GM23248 (cell line): ENCODE data around the gene PRSS1. TPM values are rescaled to one million over a fixed set of nuclear protein-coding genes. Genes with fewer than 3 reads are reported as not detected.

Source experiments
- DNase-seq: peaks from one replicate; pipeline ENCODE4 v3.0.0-alpha.2; 2015
- H2AFZ ChIP-seq: fragments of 200-600 bp; sonication (generic); 2 replicates; pipeline ENCODE4 v1.6.1; 2016; ENCODE audit warnings: antibody characterized with exemption
- H3F3A ChIP-seq: fragments of 200-600 bp; sonication (generic); 2 replicates; pipeline ENCODE4 v1.6.1; 2016; ENCODE audit warnings: mild to moderate bottlenecking, antibody characterized with exemption, mixed run types; ENCODE audit not compliant: insufficient read depth
- H3K27ac ChIP-seq: fragments of 200-600 bp; sonication (generic); 2 replicates; pipeline ENCODE4 v1.5.1; 2016; ENCODE audit warnings: mild to moderate bottlenecking
- H3K27me3 ChIP-seq: fragments of 200-600 bp; sonication (generic); replicated peaks from 2 replicates; pipeline ENCODE4 v1.6.1; 2016; ENCODE audit warnings: mild to moderate bottlenecking; ENCODE audit not compliant: insufficient read depth
- H3K36me3 ChIP-seq: fragments of 200-600 bp; sonication (generic); 2 replicates; pipeline ENCODE4 v1.6.1; 2016; ENCODE audit warnings: low read depth, mild to moderate bottlenecking
- H3K4me1 ChIP-seq: fragments of 200-600 bp; sonication (generic); 2 replicates; pipeline ENCODE4 v1.6.1; 2016; ENCODE audit warnings: mild to moderate bottlenecking; ENCODE audit not compliant: insufficient read depth
- H3K4me2 ChIP-seq: fragments of 200-600 bp; sonication (generic); one replicate; pipeline ENCODE4 v1.6.1; 2016; ENCODE audit warnings: mild to moderate bottlenecking; ENCODE audit not compliant: unreplicated experiment
- H3K4me3 ChIP-seq: fragments of 200-600 bp; sonication (generic); 2 replicates; pipeline ENCODE4 v1.5.1; 2016; ENCODE audit warnings: mild to moderate bottlenecking
- H3K79me2 ChIP-seq: fragments of 200-600 bp; sonication (generic); 2 replicates; pipeline ENCODE4 v1.6.1; 2016; ENCODE audit warnings: mild to moderate bottlenecking; ENCODE audit not compliant: insufficient read depth
- H3K9ac ChIP-seq: fragments of 200-600 bp; sonication (generic); 2 replicates; pipeline ENCODE4 v1.6.1; 2016; ENCODE audit warnings: mild to moderate bottlenecking
- H3K9me2 ChIP-seq: fragments of 200-600 bp; sonication (generic); 2 replicates; pipeline ENCODE4 v1.6.1; 2016; ENCODE audit warnings: mixed run types, mild to moderate bottlenecking, moderate library complexity; ENCODE audit not compliant: insufficient read depth
- H3K9me3 ChIP-seq: fragments of 200-600 bp; sonication (generic); one replicate; pipeline ENCODE4 v1.6.1; 2017; ENCODE audit warnings: low read depth
- H4K20me1 ChIP-seq: fragments of 200-600 bp; sonication (generic); 2 replicates; pipeline ENCODE4 v1.6.0; 2016; ENCODE audit not compliant: insufficient read depth
- EZH2 ChIP-seq: fragments of 200-600 bp; sonication (generic); IDR thresholded peaks from 2 replicates; pipeline ENCODE4 v1.6.1; 2018; ENCODE audit warnings: antibody characterized with exemption, mild to moderate bottlenecking; ENCODE audit not compliant: insufficient read depth, poor library complexity, severe bottlenecking
- EZH2phosphoT487 ChIP-seq: fragments of 200-600 bp; sonication (generic); IDR thresholded peaks from 2 replicates; pipeline ENCODE4 v1.6.1; 2018; ENCODE audit warnings: antibody characterized with exemption, moderate library complexity, mild to moderate bottlenecking, low read depth; ENCODE audit not compliant: insufficient read depth
- whole genome bisulfite sequencing, 2 experiments: methylation state at CpG; one replicate each; pipeline ENCODE4 v1.1.6; 2015 to 2017; ENCODE audit warnings: low lambda C conversion rate in 2 of 2, low coverage in 1 of 2; ENCODE audit errors: missing lambda C conversion rate in 2 of 2; 5-methylcytosine and 5-hydroxymethylcytosine counted together
- in situ Hi-C: fragments of 300-500 bp; cut with MboI; formaldehyde crosslinking; loops from 2 replicates; pipeline ENCODE4 v1.15.0; 2020
- polyA plus RNA-seq: library from polyadenylated mRNA; unstranded; fragments of >200 nt; fragmentation: Nextera tagmentation; extraction: Ambion mirVana; gene quantifications from 2 replicates; pipeline ENCODE4 v1.2.1, GENCODE V29; 2016
- total RNA-seq: library from RNA; depleted of rRNA; stranded (reverse); fragments of >200 nt; shearing (Covaris generic); gene quantifications from 2 replicates; pipeline ENCODE4 v1.2.3, GENCODE V29; 2014

The PRSS1 gene
- total and polyA plus RNA-seq, 2 experiments from 2014 or later, result not detected

GRCh38 chr7:142777318-142777717 is 28.0 kb downstream of the PRSS1 start:
- Histone ChIP-seq H3K79me2 (no peaks in the 10 kb centered on the region), H2AFZ (no peak overlapping the region), H3K4me1 (peaks cover 15% of the 10 kb centered on the region; the same call in 1 of the 2 replicates), H3K9me3 (no peaks in the 10 kb centered on the region), H3K27me3 (no peaks in the 10 kb centered on the region), H4K20me1 (no peaks in the 10 kb centered on the region), H3K4me2 (no peak overlapping the region), H3K36me3 (no peaks in the 10 kb centered on the region), H3K9ac (no peak overlapping the region), H3K9me2 (no peaks in the 10 kb centered on the region), H3K4me3 (no peak overlapping the region), H3F3A (no peaks in the 10 kb centered on the region), H3K27ac (no peak overlapping the region)
- WGBS, 2 experiments, result 15% methylated on average over 2 of the region's 2 CpGs
- in situ Hi-C loops, result no loop called here
- no peak for DNase-seq
- TF ChIP-seq EZH2phosphoT487 (no peak), EZH2 (no peak)

GRCh38 chr7:142782922-142783900 is 33.9 kb downstream of the PRSS1 start:
- in situ Hi-C loops, result loop anchor here (10.0 kb wide), 1 partner anchor 258 kb away; no protein-coding TSS in a partner anchor
- 4% methylated on average over 32 of the region's 32 CpGs for WGBS, 2 experiments
- Histone ChIP-seq H3K9me3 (no peaks in the 10 kb centered on the region), H3K27me3 (peaks cover 8% of the 10 kb centered on the region), H2AFZ (peak overlapping the region; percentile 89), H3K4me2 (peak overlapping the region; percentile 91), H3K36me3 (no peaks in the 10 kb centered on the region), H4K20me1 (no peaks in the 10 kb centered on the region), H3K4me1 (no peaks in the 10 kb centered on the region), H3K27ac (no peak overlapping the region), H3K4me3 (peak overlapping the region; percentile 71), H3K9ac (peak overlapping the region; percentile 48; the same call in 1 of the 2 replicates), H3K79me2 (no peaks in the 10 kb centered on the region), H3F3A (no peaks in the 10 kb centered on the region), H3K9me2 (no peaks in the 10 kb centered on the region)
- DNase-seq, result peak; percentile 95
- TF ChIP-seq EZH2phosphoT487, result no peak
- TF ChIP-seq EZH2, result no peak

GRCh38 chr7:142784096-142784495 is 34.8 kb downstream of the PRSS1 start:
- Histone ChIP-seq H3K4me2 (no peak overlapping the region), H3K9ac (no peak overlapping the region), H3K36me3 (no peaks in the 10 kb centered on the region), H3K27me3 (peaks cover 16% of the 10 kb centered on the region), H3K4me3 (no peak overlapping the region), H3F3A (no peaks in the 10 kb centered on the region), H4K20me1 (no peaks in the 10 kb centered on the region), H2AFZ (no peak overlapping the region), H3K9me2 (no peaks in the 10 kb centered on the region), H3K79me2 (no peaks in the 10 kb centered on the region), H3K4me1 (no peaks in the 10 kb centered on the region), H3K27ac (no peak overlapping the region), H3K9me3 (no peaks in the 10 kb centered on the region)
- no peak for TF ChIP-seq EZH2
- no peak for TF ChIP-seq EZH2phosphoT487
- 64 to 70% methylated on average over 7 of the region's 7 CpGs for WGBS, 2 experiments
- in situ Hi-C loops, result loop anchor here (10.0 kb wide), 1 partner anchor 259 kb away; no protein-coding TSS in a partner anchor
- DNase-seq, result no peak

- DNase-seq, result no peak
- no peaks in the 10 kb centered on the region for H3K9me2 ChIP-seq
- H3F3A ChIP-seq, result no peaks in the 10 kb centered on the region
- no peaks in the 10 kb centered on the region for H3K9me3 ChIP-seq
- peaks cover 19% of the 10 kb centered on the region for H3K27me3 ChIP-seq
- no peaks in the 10 kb centered on the region for H4K20me1 ChIP-seq
- H3K4me2 ChIP-seq, result no peak overlapping the region
- no peak overlapping the region for H3K27ac ChIP-seq
- H3K36me3 ChIP-seq, result no peaks in the 10 kb centered on the region
- no peak overlapping the region for H3K4me3 ChIP-seq
- H2AFZ ChIP-seq, result no peak overlapping the region
- no peaks in the 10 kb centered on the region for H3K4me1 ChIP-seq
- H3K79me2 ChIP-seq, result no peaks in the 10 kb centered on the region
- in situ Hi-C loops, result loop anchor here (10.0 kb wide), 1 partner anchor 260 kb away; no protein-coding TSS in a partner anchor
- 53 to 61% methylated on average over 8 of the region's 8 CpGs for WGBS, 2 experiments
- H3K9ac ChIP-seq, result no peak overlapping the region
- no peak for TF ChIP-seq EZH2phosphoT487
- no peak for TF ChIP-seq EZH2
These were observed 35.4 kb downstream of the PRSS1 start for GRCh38 chr7:142784716-142785115.
